Neural progenitor cell (in vitro differentiated cells): ENCODE measurements around the gene DCST1. TPM values are rescaled to one million over a fixed set of nuclear protein-coding genes. Genes with fewer than 3 reads are reported as not detected.

Experiments used
- DNase-seq: peaks from one replicate; pipeline ENCODE4 v3.0.0-alpha.2; 2016; ENCODE audit warnings: low spot score
- H2AFZ ChIP-seq: fragments of 200-600 bp; sonication (generic); replicated peaks from 2 replicates; pipeline ENCODE4 v1.6.1; 2016; ENCODE audit warnings: antibody characterized with exemption
- H3F3A ChIP-seq: fragments of 200-600 bp; sonication (generic); 2 replicates; pipeline ENCODE4 v1.6.1; 2016; ENCODE audit warnings: antibody characterized with exemption, low read depth
- H3K27ac ChIP-seq: fragments of 200-600 bp; sonication (generic); 2 replicates; pipeline ENCODE4 v1.5.1; 2016; ENCODE audit warnings: mild to moderate bottlenecking
- H3K27me3 ChIP-seq: fragments of 200-600 bp; sonication (generic); 2 replicates; pipeline ENCODE4 v1.6.1; 2016; ENCODE audit warnings: mild to moderate bottlenecking, moderate library complexity
- H3K36me3 ChIP-seq: fragments of 200-600 bp; sonication (generic); 2 replicates; pipeline ENCODE4 v1.5.1; 2016
- H3K4me1 ChIP-seq: fragments of 200-600 bp; sonication (generic); 2 replicates; pipeline ENCODE4 v1.6.1; 2016; ENCODE audit warnings: mixed run types
- H3K4me2 ChIP-seq: fragments of 200-600 bp; sonication (generic); 2 replicates; pipeline ENCODE4 v1.6.1; 2016
- H3K4me3 ChIP-seq: fragments of 200-600 bp; sonication (generic); 2 replicates; pipeline ENCODE4 v1.5.1; 2016
- H3K79me2 ChIP-seq: fragments of 200-600 bp; sonication (generic); 2 replicates; pipeline ENCODE4 v1.6.1; 2016; ENCODE audit warnings: low read depth
- H3K9ac ChIP-seq: fragments of 200-600 bp; sonication (generic); 2 replicates; pipeline ENCODE4 v1.6.1; 2016
- H3K9me3 ChIP-seq: fragments of 200-600 bp; sonication (generic); 2 replicates; pipeline ENCODE4 v1.5.1; 2016; ENCODE audit warnings: low read depth
- H4K20me1 ChIP-seq: fragments of 200-600 bp; sonication (generic); 2 replicates; pipeline ENCODE4 v1.6.1; 2016; ENCODE audit warnings: low read depth
- H3K27ac Mint-ChIP-seq: 3 replicates; pipeline ENCODE4 v1.8.0; 2021; ENCODE audit warnings: mixed read lengths
- H3K27me3 Mint-ChIP-seq: 2 replicates; pipeline ENCODE4 v1.8.0; 2022; ENCODE audit warnings: low read depth, mild to moderate bottlenecking, inconsistent platforms, moderate library complexity, mixed read lengths; ENCODE audit not compliant: insufficient read depth
- H3K36me3 Mint-ChIP-seq: 3 replicates; pipeline ENCODE4 v1.8.0; 2021; ENCODE audit warnings: mixed read lengths
- H3K4me1 Mint-ChIP-seq: 3 replicates; pipeline ENCODE4 v1.8.0; 2021; ENCODE audit warnings: mixed read lengths
- H3K4me3 Mint-ChIP-seq: 3 replicates; pipeline ENCODE4 v1.8.0; 2021; ENCODE audit warnings: mild to moderate bottlenecking, moderate library complexity, mixed read lengths
- H3K9me3 Mint-ChIP-seq: 3 replicates; pipeline ENCODE4 v1.8.0; 2020; ENCODE audit warnings: mixed read lengths
- EZH2 ChIP-seq: fragments of 200-600 bp; sonication (generic); IDR thresholded peaks from 2 replicates; pipeline ENCODE4 v1.6.1; 2017; ENCODE audit warnings: antibody characterized with exemption, mild to moderate bottlenecking, moderate library complexity
- EZH2phosphoT487 ChIP-seq: fragments of 200-600 bp; sonication (generic); IDR thresholded peaks from 2 replicates; pipeline ENCODE4 v1.6.1; 2017; ENCODE audit warnings: antibody characterized with exemption
- total RNA-seq: library from RNA; depleted of rRNA; stranded (reverse); fragments of >200 nt; gene quantifications from 2 replicates; pipeline ENCODE4 v1.2.3, GENCODE V29; 2015; ENCODE audit warnings: low replicate concordance
- TF ChIP-seq, protein P1 (sequence below): fragments of 200-600 bp; sonication (generic); IDR thresholded peaks from 2 replicates; pipeline ENCODE4 v1.5.1; 2017; ENCODE audit warnings: antibody characterized with exemption, mild to moderate bottlenecking

Gene DCST1
- total RNA-seq, 1 donor from 2014 or later: not detected

DNA sequence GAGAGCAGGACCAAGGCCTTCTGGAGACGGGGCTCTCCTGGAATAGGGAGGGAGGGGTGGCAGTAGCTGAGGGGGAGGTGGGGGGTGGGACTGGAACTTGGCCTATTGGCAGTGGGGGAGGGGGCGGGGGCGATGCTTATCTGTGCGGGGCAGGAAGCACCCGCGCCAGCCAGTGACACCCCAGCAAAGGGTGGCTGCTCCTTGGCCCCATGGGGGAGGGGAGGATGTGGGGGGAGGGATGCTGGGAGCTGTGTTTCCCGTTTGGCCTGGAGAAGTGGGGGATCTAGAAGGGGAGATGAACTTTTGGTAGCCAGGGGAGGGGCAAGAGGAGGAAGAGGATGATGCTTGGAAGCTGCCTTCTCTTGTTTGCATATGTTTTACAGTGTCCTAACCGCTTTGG, 20.0 kb upstream of the DCST1 start:
- H2AFZ ChIP-seq: no peak overlapping the region
- no peak for TF ChIP-seq EZH2phosphoT487
- TF ChIP-seq, protein P1, sequence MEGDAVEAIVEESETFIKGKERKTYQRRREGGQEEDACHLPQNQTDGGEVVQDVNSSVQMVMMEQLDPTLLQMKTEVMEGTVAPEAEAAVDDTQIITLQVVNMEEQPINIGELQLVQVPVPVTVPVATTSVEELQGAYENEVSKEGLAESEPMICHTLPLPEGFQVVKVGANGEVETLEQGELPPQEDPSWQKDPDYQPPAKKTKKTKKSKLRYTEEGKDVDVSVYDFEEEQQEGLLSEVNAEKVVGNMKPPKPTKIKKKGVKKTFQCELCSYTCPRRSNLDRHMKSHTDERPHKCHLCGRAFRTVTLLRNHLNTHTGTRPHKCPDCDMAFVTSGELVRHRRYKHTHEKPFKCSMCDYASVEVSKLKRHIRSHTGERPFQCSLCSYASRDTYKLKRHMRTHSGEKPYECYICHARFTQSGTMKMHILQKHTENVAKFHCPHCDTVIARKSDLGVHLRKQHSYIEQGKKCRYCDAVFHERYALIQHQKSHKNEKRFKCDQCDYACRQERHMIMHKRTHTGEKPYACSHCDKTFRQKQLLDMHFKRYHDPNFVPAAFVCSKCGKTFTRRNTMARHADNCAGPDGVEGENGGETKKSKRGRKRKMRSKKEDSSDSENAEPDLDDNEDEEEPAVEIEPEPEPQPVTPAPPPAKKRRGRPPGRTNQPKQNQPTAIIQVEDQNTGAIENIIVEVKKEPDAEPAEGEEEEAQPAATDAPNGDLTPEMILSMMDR: no peak
- H3K4me3 ChIP-seq: no peak overlapping the region
- Mint-ChIP-seq H3K27ac (no peak overlapping the region), H3K9me3 (no peaks in the 10 kb centered on the region), H3K36me3 (peaks cover 2% of the 10 kb centered on the region), H3K4me1 (peaks cover 30% of the 10 kb centered on the region), H3K4me3 (no peak overlapping the region), H3K27me3 (peaks cover 7% of the 10 kb centered on the region)
- H4K20me1 ChIP-seq: no peaks in the 10 kb centered on the region
- H3K79me2 ChIP-seq: peaks cover 15% of the 10 kb centered on the region
- H3F3A ChIP-seq: peaks cover 26% of the 10 kb centered on the region
- H3K4me1 ChIP-seq: peaks cover 40% of the 10 kb centered on the region
- H3K9me3 ChIP-seq: no peaks in the 10 kb centered on the region
- no peak overlapping the region for H3K9ac ChIP-seq
- no peaks in the 10 kb centered on the region for H3K27me3 ChIP-seq
- H3K36me3 ChIP-seq: no peaks in the 10 kb centered on the region
- no peak overlapping the region for H3K4me2 ChIP-seq
- no peak for DNase-seq
- H3K27ac ChIP-seq: no peak overlapping the region

DNA sequence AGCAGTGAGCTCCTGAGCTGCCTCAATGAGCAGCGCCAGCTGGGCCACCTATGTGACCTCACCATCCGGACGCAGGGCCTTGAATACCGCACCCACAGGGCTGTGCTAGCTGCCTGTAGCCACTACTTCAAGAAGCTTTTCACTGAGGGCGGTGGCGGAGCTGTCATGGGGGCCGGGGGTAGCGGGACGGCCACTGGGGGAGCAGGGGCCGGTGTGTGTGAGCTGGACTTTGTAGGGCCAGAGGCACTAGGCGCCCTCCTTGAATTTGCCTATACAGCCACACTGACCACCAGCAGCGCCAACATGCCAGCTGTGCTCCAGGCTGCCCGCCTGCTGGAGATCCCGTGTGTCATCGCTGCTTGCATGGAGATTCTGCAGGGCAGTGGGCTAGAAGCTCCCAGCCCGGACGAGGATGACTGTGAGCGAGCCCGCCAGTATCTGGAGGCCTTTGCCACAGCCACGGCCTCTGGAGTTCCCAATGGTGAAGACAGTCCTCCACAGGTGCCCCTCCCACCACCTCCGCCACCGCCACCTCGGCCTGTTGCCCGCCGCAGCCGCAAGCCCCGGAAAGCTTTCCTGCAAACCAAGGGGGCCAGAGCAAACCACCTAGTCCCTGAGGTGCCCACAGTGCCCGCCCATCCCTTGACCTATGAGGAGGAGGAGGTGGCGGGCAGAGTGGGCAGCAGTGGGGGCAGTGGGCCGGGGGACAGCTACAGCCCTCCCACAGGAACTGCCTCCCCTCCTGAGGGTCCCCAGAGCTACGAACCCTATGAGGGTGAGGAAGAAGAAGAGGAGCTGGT, 18.7 kb upstream of the DCST1 start:
- no peaks in the 10 kb centered on the region for H3K9me3 Mint-ChIP-seq
- no peak for TF ChIP-seq EZH2
- no peak for TF ChIP-seq EZH2phosphoT487
- TF ChIP-seq, protein P1: no peak
- Histone ChIP-seq H3K36me3 (no peaks in the 10 kb centered on the region), H3K27ac (no peak overlapping the region), H3K9ac (no peak overlapping the region), H3K9me3 (no peaks in the 10 kb centered on the region), H3K4me2 (no peak overlapping the region), H2AFZ (no peak overlapping the region), H3K79me2 (peaks cover 15% of the 10 kb centered on the region), H3F3A (peaks cover 37% of the 10 kb centered on the region), H3K4me3 (no peak overlapping the region), H3K4me1 (peaks cover 47% of the 10 kb centered on the region), H3K27me3 (no peaks in the 10 kb centered on the region), H4K20me1 (peaks cover 5% of the 10 kb centered on the region)
- H3K27me3 Mint-ChIP-seq: peaks cover 7% of the 10 kb centered on the region
- no peak overlapping the region for H3K4me3 Mint-ChIP-seq
- H3K36me3 Mint-ChIP-seq: peaks cover 2% of the 10 kb centered on the region
- H3K27ac Mint-ChIP-seq: no peak overlapping the region
- DNase-seq: no peak
- peaks cover 40% of the 10 kb centered on the region for H3K4me1 Mint-ChIP-seq

- no peak for DNase-seq
- Mint-ChIP-seq H3K9me3 (no peaks in the 10 kb centered on the region), H3K27ac (peak overlapping the region; percentile 85), H3K36me3 (peaks cover 2% of the 10 kb centered on the region), H3K27me3 (peaks cover 7% of the 10 kb centered on the region), H3K4me3 (no peak overlapping the region), H3K4me1 (peaks cover 43% of the 10 kb centered on the region)
- no peaks in the 10 kb centered on the region for H3K36me3 ChIP-seq
- H3F3A ChIP-seq: peaks cover 36% of the 10 kb centered on the region
- H3K4me3 ChIP-seq: no peak overlapping the region
- TF ChIP-seq, protein P1: no peak
- TF ChIP-seq EZH2phosphoT487 (no peak), EZH2 (no peak)
- peaks cover 12% of the 10 kb centered on the region for H3K79me2 ChIP-seq
- no peaks in the 10 kb centered on the region for H3K27me3 ChIP-seq
- H4K20me1 ChIP-seq: peaks cover 5% of the 10 kb centered on the region
- H3K9me3 ChIP-seq: no peaks in the 10 kb centered on the region
- H3K4me2 ChIP-seq: no peak overlapping the region
- H3K4me1 ChIP-seq: peaks cover 45% of the 10 kb centered on the region
- H3K9ac ChIP-seq: no peak overlapping the region
- no peak overlapping the region for H2AFZ ChIP-seq
- no peak overlapping the region for H3K27ac ChIP-seq
Measured at GRCh38 chr1:155015527-155016230, 17.9 kb upstream of the DCST1 start.
